Measurements from ENCODE around the gene CHAF1B.
"Not testable (repeated sequence)": the region's sequence is repeated elsewhere in the genome, so short reads cannot be mapped to it uniquely, and the experiment has no call there.

Gene CHAF1B

GRCh38 chr21:36385233-36386030 is at the start of gene CHAF1B:
CHAF1B (plus strand) TSS chr21:36385392; CDS start chr21:36386137, 745 bp downstream.
- DNase-seq, result peak; percentile 81

DNA sequence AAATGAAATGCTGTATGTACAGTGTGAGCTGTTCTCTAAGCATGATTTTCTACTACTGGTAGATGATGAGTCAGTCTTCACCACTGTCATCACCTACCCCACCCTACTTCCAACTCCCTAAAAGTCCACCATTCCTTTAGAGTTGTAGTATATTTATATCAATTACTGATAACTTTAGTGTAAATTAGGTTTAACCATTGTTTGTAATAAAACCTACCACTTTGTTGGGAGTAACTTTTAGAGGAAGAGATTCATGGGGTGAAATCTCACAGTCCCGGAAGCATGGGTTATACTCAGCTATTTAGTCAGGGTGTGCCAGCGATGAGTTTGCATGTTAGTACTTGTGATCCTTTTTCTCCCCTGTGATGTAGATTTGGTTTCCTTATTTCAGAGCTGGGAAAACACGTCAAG is 48.1 kb upstream of the CHAF1B start:
- no peak for DNase-seq

GRCh38 chr21:36338975-36339374 is 46.2 kb upstream of the CHAF1B start:
- no peak for DNase-seq

- not testable (repeated sequence) for DNase-seq
Observed at GRCh38 chr21:36342581-36342980, 42.6 kb upstream of the CHAF1B start.

- no peak for DNase-seq
Observed at GRCh38 chr21:36344931-36345330, 40.3 kb upstream of the CHAF1B start.

- DNase-seq, result no peak
Observed at GRCh38 chr21:36347278-36347961, 37.8 kb upstream of the CHAF1B start.

DNA sequence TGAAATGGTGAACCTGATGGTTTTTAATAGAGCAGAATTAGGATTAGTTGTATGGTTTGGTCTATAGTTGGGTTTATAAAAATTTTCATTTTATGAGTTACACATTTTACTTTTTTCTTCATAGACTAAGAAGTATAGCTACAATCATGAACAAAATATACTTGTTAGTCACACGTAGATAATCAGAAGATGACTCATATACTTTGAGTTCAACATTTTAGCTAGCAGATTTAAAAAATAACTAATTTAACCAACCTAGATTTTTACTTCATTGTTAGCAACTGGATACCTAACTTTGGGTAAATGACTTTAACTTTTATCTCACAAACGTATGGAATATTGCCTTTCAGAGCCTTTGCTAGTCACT is 37.2 kb upstream of the CHAF1B start:
- DNase-seq, result no peak

- no peak for DNase-seq
Observed at GRCh38 chr21:36349315-36349714, 35.9 kb upstream of the CHAF1B start.

DNA sequence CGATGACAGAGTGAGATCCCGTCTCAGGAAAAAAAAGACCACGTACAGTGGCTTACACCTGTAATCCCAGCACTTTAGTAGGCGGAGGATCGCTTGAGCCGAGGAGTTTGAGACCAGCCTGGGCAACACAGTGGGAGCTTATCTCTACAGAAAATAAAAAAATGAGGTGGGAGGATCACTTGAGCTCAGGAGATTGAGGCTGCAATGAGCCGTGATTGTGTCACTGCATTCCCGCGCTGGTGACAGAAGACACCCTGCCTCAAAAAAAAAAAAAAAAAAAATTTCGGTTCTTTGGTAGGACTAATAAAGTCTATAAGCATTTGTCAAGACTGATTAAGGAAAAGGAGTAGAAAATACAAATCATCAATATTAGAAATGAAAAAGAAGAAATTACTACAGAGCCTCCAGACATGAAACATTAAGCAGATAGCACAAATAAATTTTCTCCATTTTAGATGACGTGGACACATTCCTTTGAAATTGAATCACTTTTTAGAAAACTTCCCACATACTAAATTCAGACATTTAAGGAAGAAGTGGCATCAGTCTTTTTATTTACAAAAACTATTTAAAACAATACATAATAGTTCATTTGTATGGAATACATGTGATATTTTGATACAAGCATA is 34.8 kb upstream of the CHAF1B start:
- DNase-seq, result no peak

DNA sequence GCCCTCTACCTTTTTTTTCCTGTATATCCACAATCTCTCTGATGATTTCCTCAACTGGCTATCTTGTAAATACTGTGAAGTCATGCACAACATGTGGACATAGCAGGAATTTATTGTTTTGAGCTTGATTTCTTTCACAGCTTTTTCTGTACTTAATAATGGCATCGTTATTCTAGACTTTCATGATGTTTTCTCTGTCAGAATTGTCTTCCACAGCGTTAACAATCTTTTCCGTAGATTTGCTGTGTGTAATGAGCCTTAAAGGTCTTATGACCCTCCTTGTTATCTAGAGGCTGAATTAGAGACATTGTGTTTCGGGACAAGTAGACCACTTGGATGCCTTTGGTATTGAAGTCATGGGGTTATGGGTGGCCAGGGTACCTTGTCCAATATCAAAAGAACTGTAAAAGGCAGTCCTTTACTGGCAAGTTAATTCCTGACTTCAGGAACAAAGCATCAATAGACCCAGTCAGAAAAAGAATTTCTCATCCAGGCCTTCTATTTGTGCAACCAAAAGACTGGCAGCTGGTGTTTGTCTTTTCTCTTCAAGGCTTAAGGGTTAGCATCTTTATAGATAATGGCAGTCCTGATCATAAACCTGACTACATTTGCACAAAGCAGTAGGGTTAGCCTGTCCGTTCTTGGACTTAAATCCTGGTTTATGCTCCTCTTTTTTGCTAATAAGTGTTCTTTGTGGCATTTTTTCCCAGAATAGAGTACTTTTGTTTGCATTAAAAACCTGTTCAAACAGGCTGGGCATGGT is 30.1 kb upstream of the CHAF1B start:
- DNase-seq, result no peak

DNA sequence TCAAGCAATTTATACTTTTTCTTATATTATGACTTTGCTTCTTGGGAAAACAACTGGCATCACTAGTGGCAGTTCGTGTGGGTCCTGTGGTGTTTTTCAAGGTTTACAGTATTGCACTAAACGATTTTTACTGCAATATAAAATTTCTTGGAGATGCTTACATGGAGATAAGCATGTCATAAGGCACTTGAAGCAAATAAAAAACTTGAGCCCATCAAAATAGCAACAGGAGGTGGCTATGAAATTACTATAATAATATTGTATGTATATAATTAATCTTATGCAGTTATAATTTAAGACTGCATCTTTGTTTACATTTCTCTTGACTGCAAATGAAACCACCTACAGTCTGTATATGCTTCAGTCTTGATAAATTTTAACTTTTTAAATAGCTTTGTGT is 29.3 kb upstream of the CHAF1B start:
- DNase-seq, result no peak

DNA sequence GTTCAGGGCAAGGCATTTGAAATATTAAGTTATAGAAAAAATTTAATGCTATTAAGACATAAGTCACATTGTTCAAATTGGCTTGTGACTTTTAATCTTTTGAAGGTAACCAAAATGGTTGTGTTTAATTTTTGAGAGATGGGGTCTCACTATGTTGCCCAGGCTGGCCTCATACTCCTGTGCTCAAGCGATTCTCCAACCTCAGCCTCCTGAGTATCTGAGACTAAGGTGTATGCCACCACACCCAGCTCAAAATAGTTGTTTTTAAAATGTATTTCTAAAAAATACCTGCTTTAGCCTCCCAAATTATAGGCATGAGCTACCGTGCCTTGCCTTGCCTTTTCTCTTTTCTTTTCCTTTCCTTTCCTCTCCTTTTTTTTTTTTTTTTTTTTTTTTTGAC is 26.0 kb upstream of the CHAF1B start:
- DNase-seq, result no peak

- no peak for DNase-seq
Observed at GRCh38 chr21:36369064-36369685, 16.0 kb upstream of the CHAF1B start.

DNA sequence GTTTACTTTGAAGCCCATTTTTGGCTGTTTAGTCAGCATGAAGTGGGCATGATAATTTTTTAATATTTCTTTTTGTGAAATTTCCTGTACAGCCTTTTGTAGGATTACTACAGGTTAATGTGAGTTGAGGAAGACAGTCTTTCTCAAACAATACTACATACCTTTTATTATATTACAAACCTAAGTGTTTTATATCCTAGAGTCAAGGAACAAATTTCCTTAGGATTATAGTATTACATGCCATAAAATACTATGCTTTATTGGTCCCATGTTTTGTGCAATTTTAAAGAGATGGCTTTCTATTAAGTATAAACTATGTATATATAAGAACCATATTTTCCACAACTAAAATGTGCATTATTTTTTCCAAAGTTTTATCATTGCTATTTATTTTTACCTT is 9.2 kb upstream of the CHAF1B start:
- DNase-seq, result no peak

GRCh38 chr21:36377391-36377842 is 7.8 kb upstream of the CHAF1B start:
- DNase-seq, result no peak

DNA sequence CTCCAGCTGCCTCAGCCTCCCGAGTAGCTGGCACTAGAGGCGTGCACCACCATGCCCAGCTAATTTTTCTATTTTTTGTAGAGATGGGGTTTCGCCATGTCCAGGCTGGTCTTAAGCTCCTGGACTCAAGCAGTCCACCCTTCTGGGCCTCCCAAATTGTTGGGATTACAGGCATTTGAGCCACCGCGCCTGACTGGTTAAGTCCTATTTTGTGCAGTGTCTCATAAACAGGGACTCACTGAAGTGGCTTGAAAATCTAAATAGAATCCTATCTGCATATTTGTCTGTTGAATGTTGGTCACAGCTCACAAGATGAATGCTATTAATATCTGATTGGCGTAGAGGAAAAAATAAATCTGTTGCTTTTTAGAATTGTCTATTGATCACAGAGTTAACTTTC is 5.9 kb upstream of the CHAF1B start:
- no peak for DNase-seq

DNA sequence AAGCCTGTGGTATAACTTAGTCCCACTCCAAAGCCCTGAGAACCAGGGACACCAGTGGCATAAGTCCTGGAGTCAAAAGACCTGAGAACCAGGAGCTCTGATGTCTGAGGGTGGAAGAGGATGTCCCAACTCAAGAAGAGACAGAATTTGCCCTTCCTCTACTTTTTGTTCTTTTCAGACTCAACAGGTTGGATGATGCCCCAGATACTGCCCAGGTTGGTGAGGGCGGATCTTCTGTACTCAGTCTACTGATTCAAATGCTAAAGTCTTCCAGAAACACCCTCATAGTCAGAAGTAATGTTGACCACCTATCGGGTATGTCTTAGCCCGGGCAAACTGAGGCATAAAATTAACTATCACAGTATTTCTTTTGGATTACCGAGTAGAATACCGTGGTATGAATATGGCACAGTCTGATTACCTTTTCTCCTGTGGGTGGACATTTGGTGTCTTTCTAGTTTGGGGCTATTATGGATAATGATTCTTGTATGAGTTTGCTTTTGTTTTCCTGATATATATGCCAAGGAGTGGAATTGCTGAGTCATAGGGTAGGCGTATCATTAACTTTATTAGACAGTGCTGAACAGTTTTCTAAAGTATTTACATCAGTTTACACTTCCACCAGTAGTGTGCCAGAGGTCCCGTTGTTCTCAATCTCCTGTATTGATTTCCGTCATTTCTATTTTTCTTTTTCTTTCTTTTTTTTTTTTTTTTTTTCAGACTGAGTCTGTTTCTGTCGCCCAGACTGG is 3.2 kb upstream of the CHAF1B start:
- DNase-seq, result no peak

DNA sequence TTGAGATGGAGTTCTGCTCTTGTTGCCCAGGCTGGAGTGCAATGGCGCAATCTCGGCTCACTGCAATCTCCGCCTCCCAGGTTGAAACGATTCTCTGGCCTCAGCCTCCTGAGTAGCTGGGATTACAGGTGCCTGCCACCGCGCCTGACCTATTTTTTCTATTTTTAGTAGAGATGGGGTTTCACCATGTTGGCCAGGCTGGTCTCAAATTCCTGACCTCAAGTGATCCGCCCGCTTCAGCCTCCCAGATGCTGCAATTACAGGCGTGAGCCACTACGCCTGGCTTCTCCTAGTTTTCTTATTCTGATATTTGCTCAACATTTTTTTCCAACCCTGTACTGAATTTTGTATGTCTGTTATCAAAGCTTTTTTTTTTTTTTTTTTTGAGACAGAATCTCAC is 2.5 kb upstream of the CHAF1B start:
- not testable (repeated sequence) for DNase-seq

DNA sequence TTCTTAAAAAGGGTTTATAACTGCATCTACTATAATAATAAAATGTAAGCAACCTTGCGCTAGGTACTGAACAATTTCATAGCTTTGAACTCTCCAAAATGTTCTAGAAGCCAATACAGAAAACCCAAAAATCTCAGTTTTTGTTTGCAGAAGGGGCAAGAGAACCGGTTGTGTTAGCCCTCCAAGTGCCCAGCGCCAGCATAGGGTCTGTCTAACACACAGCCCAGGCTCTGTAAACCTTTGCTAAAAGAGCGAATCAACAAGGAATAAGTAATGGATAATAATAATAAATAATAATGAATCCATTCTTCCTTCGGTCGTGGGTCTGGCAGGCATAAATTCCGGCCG is 333 bp upstream of the CHAF1B start:
- DNase-seq, result no peak

DNA sequence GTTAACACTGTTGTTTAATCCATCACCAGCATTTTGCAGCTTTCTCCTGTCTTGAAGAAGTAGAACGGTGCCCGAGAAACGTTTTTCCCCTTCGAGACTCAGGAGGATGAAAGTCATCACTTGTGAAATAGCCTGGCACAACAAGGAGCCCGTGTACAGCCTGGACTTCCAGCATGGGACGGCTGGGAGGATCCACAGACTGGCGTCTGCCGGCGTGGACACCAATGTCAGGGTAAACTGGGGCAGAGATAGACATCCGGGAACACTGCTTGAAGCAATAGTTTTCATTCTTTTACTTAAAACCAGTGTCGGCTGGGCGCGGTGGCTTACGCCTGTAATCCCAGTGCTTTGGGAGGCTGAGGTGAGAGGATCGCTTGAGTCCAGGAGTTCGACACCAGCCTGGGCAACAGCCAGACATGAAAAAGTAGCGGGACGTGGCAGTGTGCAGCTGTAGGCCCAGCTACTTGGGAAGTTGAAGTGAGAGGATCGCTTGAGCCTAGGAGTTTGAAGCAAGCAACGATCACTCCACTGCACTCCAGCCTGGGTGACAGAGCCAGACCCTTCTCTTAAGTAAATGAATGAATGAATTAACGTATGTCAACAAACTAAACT is 945 bp downstream of the CHAF1B start:
- DNase-seq, result no peak

DNA sequence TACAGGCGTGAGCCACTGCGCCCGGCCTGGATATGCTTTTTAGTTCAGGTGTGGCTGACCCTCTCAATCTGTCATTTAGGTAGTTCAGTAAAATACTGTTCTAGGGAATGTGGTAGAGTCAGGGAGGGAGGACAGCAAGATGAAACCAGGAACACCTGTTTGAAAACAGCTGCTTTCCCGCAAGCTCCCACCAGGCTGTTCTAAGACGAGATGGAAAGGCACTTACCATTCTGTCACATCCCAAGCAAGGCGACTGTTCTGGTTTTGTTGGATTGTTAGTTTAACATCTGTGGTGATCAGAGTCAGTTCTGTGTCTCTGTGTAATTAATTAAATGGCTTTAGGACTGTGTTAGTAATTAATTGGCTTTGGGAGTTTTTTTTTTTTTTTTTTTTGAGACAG is 2.9 kb downstream of the CHAF1B start:
- no peak for DNase-seq

- no peak for DNase-seq
Observed at GRCh38 chr21:36388835-36389234, 3.6 kb downstream of the CHAF1B start.
